HepG2 (cell line): ENCODE results near the gene NUP35. TPM values are rescaled to one million over a fixed set of nuclear protein-coding genes. Genes with fewer than 3 reads are reported as not detected.
A peak's percentile ranks its signal among the peaks of the same experiment; 100 is the strongest.

Experiments used
- ATAC-seq: fragments of 200-7000 bp; cut with Tn5 transposase; 3 replicates; pipeline ENCODE4 v1.9.1; 2020; ENCODE audit warnings: mild to moderate bottlenecking, moderate library complexity
- BruUV-seq: library from RNA; stranded (reverse); fragments of 400-500 nt; replicated peaks from 2 replicates; lab custom pipeline; 2021; lab: Mats Ljungman, UMichigan
- CTCF ChIA-PET: fragments of 300-600 bp; formaldehyde crosslinking; extraction: SDS; loops from one replicate; lab custom pipeline; 2021; ENCODE audit warnings: low total read pairs, inconsistent platforms, low intra/inter-chr PET ratio; lab: Yijun Ruan, JAX
- POLR2A ChIA-PET: fragments of 350-600 bp; sonication (Branson Sonifier 250); formaldehyde crosslinking; loops from one replicate; lab custom pipeline; 2020; ENCODE audit warnings: antibody characterized with exemption, inconsistent platforms; lab: Yijun Ruan, JAX
- DNase-seq: peaks from one replicate; pipeline ENCODE4 v3.0.0-alpha.2; 2015; ENCODE audit warnings: low spot score
- FAIRE-seq: peaks from 3 replicates; lab custom pipeline; 2011; peaks lifted over from hg19 to GRCh38; lab: Jason Lieb, UNC
- H2AFZ ChIP-seq: one replicate; pipeline ENCODE4 v1.6.1; 2011; ENCODE audit warnings: low read length, inconsistent platforms
- H3K27ac ChIP-seq: fragments of 300-600 bp; 3 replicates; pipeline ENCODE4 v1.8.0; 2011; ENCODE audit warnings: mixed run types, mild to moderate bottlenecking, mixed read lengths, low read length, inconsistent platforms; ENCODE audit not compliant: insufficient read depth; ENCODE audit errors: extremely low read length
- H3K27me3 ChIP-seq, 2 experiments: fragments of 200-600 bp in 1 of 2; 2 replicates in 1 of 2; 3 replicates in 1 of 2; pipeline versions ENCODE4 v1.6.0 to v1.8.0; 2011; ENCODE audit warnings: low read length in 2 of 2, mild to moderate bottlenecking in 2 of 2, moderate library complexity in 2 of 2, inconsistent platforms in 1 of 2; ENCODE audit not compliant: insufficient read depth in 2 of 2, control insufficient read depth in 1 of 2
- H3K36me3 ChIP-seq, 2 experiments: fragments of 200-600 bp in 1 of 2; replicated peaks in 1 of 2; 2 replicates in 1 of 2; 3 replicates in 1 of 2; pipeline versions ENCODE4 v1.5.1 to v1.8.0; 2011; ENCODE audit warnings: low read length in 2 of 2, inconsistent platforms in 1 of 2; ENCODE audit not compliant: insufficient read depth in 2 of 2, control insufficient read depth in 1 of 2
- H3K4me1 ChIP-seq: 2 replicates; pipeline ENCODE4 v1.5.1; 2012; ENCODE audit warnings: low read length, inconsistent platforms; ENCODE audit not compliant: insufficient read depth
- H3K4me2 ChIP-seq: 2 replicates; pipeline ENCODE4 v1.6.0; 2011; ENCODE audit warnings: low read depth, low read length, inconsistent platforms
- H3K4me3 ChIP-seq, 3 experiments: fragments of 200-600 bp in 1 of 3; sonication (generic), shearing (Covaris generic) in 1 of 3; replicated peaks in 1 of 3; 2 replicates each; pipeline ENCODE4 v1.5.1; 2011 to 2016; ENCODE audit warnings: low read length in 3 of 3, inconsistent platforms in 2 of 3, low read depth in 2 of 3, mild to moderate bottlenecking in 2 of 3, control low read depth in 1 of 3, mixed read lengths in 1 of 3; ENCODE audit not compliant: insufficient read depth in 1 of 3
- H3K79me2 ChIP-seq: one replicate; pipeline ENCODE4 v1.6.1; 2011; ENCODE audit warnings: low read length, inconsistent platforms; ENCODE audit not compliant: insufficient read depth
- H3K9ac ChIP-seq: 2 replicates; pipeline ENCODE4 v1.6.0; 2011; ENCODE audit warnings: mild to moderate bottlenecking, low read depth, low read length, inconsistent platforms; ENCODE audit not compliant: insufficient read depth
- H3K9me3 ChIP-seq: 2 replicates; pipeline ENCODE4 v1.5.1; 2012; ENCODE audit warnings: mild to moderate bottlenecking, low read length
- H4K20me1 ChIP-seq: 2 replicates; pipeline ENCODE4 v1.6.0; 2011; ENCODE audit warnings: inconsistent platforms, mild to moderate bottlenecking, low read length, moderate library complexity; ENCODE audit not compliant: insufficient read depth
- FOXO4 ChIP-seq: sonication (generic); formaldehyde crosslinking; conservative IDR thresholded peaks from 2 replicates; pipeline ENCODE4 v1.8.1; 2023; ENCODE audit warnings: missing genetic modification reagents
- GZF1 ChIP-seq: sonication (generic); formaldehyde crosslinking; IDR thresholded peaks from 2 replicates; pipeline ENCODE4 v1.5.1; 2020; ENCODE audit warnings: mild to moderate bottlenecking, missing genetic modification reagents
- REL ChIP-seq: sonication (generic); formaldehyde crosslinking; conservative IDR thresholded peaks from 2 replicates; pipeline ENCODE4 v1.8.0; 2022; ENCODE audit warnings: mild to moderate bottlenecking, missing genetic modification reagents, moderate library complexity
- SP1 ChIP-seq, 2 experiments: fragments of 450-650 bp in 1 of 2; sonication (generic) in 1 of 2; formaldehyde crosslinking in 1 of 2; IDR thresholded peaks; 2 replicates each; pipeline versions ENCODE4 v1.4.0 to v1.6.1; 2016 to 2020; ENCODE audit warnings: missing genetic modification reagents in 1 of 2
- YY1 ChIP-seq: IDR thresholded peaks from 2 replicates; pipeline ENCODE4 v1.6.1; 2011; ENCODE audit warnings: low read length, low read depth, moderate library complexity, mild to moderate bottlenecking; ENCODE audit not compliant: insufficient read depth, insufficient replicate concordance
- ZMYM3 ChIP-seq: sonication (generic); formaldehyde crosslinking; IDR thresholded peaks from 2 replicates; pipeline ENCODE4 v1.5.1; 2020; ENCODE audit warnings: mild to moderate bottlenecking, missing genetic modification reagents
- ZNF292 ChIP-seq: sonication (generic); formaldehyde crosslinking; IDR thresholded peaks from 2 replicates; pipeline ENCODE4 v1.8.1; 2022; ENCODE audit warnings: mild to moderate bottlenecking, low read depth, missing genetic modification reagents, borderline replicate concordance
- ZNF687 ChIP-seq: sonication (generic); formaldehyde crosslinking; IDR thresholded peaks from 2 replicates; pipeline ENCODE4 v1.5.1; 2020; ENCODE audit warnings: mild to moderate bottlenecking, missing genetic modification reagents, moderate library complexity
- WGBS: methylation state at CpG from one replicate; pipeline ENCODE4 v1.1.6; 2017; ENCODE audit warnings: low lambda C conversion rate; 5-methylcytosine and 5-hydroxymethylcytosine counted together
- in situ Hi-C: cut with HindIII; loops from 2 replicates; pipeline ENCODE4 v1.10.0; 2017; ENCODE audit warnings: low pct_unique_long_range_greater_than_20kb; ENCODE audit not compliant: extremely low pct_ligation_motif_present
- intact Hi-C: fragments of 100-400 bp; cut with micrococcal nuclease; formaldehyde crosslinking; loops from one replicate; pipeline ENCODE4 v1.10.0; 2022; ENCODE audit not compliant: unreplicated experiment
- polyA plus RNA-seq, 8 experiments: library from polyadenylated mRNA; depleted of rRNA in 3 of 8; stranded (reverse) in 7 of 8; unstranded in 1 of 8; fragments of >200 nt; fragmentation: Illumina TruSeq in 4 of 8; extraction: Trizol in 4 of 8; gene quantifications; 2 replicates each; pipeline versions ENCODE4 v1.2.1 to v1.2.3, GENCODE V29; 2011 to 2016; ENCODE audit warnings: low read depth in 4 of 8, missing spikeins in 1 of 8, mixed read lengths in 1 of 8; ENCODE audit not compliant: insufficient read depth in 1 of 8
- total RNA-seq, 5 experiments: library from RNA; depleted of rRNA; stranded (reverse); fragments of >200 nt; fragmentation: Illumina TruSeq; extraction: Trizol; gene quantifications; 2 replicates each; pipeline ENCODE4 v1.2.3, GENCODE V29; 2016; ENCODE audit warnings: low read depth in 1 of 5

NUP35 gene
- total and polyA plus RNA-seq, 2 of the 13 experiments (the other 11 are each of a cell fraction or from before 2014, with no cell fraction given), result 16.9 to 53.6 TPM

GRCh38 chr2:183124957-183125255 is 663 bp downstream of the NUP35 start (continued):
- TF ChIP-seq SP1 (IDR thresholded peaks at IDR 0.05) (no peak), SP1 (CRISPR knock-in tag; IDR thresholded peaks at IDR 0.05) (0 out of 2 replicates have a peak, but pooled peaks have one; percentile 1), ZNF687 (0 out of 2 replicates have a peak, but pooled peaks have one; percentile 58), REL (CRISPR knock-in tag) (0 out of 2 replicates have a peak, but pooled peaks have one; percentile 58)

- no peak for FAIRE-seq
- Histone ChIP-seq H3K9me3 (no peaks in the 10 kb centered on the region), H4K20me1 (no peaks in the 10 kb centered on the region), H3K36me3 (peaks cover 0 to 15% of the 10 kb centered on the region in 2 experiments; a peak in 3 of 5 replicates), H2AFZ (no peak overlapping the region), H3K27me3 (no peaks in the 10 kb centered on the region; a peak in 1 of 5 replicates), H3K4me3 (peak overlapping the region; percentile 81 to 90 (median 87)), H3K4me2 (peak overlapping the region; percentile 99), H3K79me2 (peaks cover 63% of the 10 kb centered on the region), H3K4me1 (peaks cover 34% of the 10 kb centered on the region), H3K9ac (peak overlapping the region; percentile 85; the same call in 1 of the 2 replicates), H3K27ac (no peak overlapping the region)
- ChIA-PET CTCF (no interaction called here), POLR2A (interaction anchor here (3.5 kb wide), 1 partner anchor 47 kb away, joined by 17 read pairs; the partner anchor contains the start of gene DUSP19)
- no peak for DNase-seq
- in situ Hi-C loops (no loop called here), intact Hi-C loops (no loop called here)
- 76% methylated on average over 11 of the region's 11 CpGs for WGBS
- ATAC-seq, result no peak
- BruUV-seq, result no TSS peak
- TF ChIP-seq ZMYM3 (CRISPR knock-in tag), result peak; percentile 84
- no peak for TF ChIP-seq FOXO4 (CRISPR knock-in tag)
- no peak for TF ChIP-seq GZF1 (CRISPR knock-in tag)
- TF ChIP-seq YY1, result no peak
- 0 out of 2 replicates have a peak, but pooled peaks have one; percentile 24 for TF ChIP-seq ZNF292 (CRISPR knock-in tag)
- TF ChIP-seq ZNF687, result peak; percentile 36; the same call in 1 of the 2 replicates
Measured at GRCh38 chr2:183125659-183126341, 1.6 kb downstream of the NUP35 start.
